ES-I3 (cell line): ENCODE data around the gene CD72.
"Not testable (repeated sequence)": the region's sequence is repeated elsewhere in the genome, so short reads cannot be mapped to it uniquely, and the experiment has no call there.

ENCODE experiments used
- H3K36me3 ChIP-seq: 2 replicates; pipeline ENCODE4 v1.6.1; 2013; ENCODE audit warnings: mild to moderate bottlenecking, low read length, control low read depth, moderate library complexity; ENCODE audit not compliant: insufficient read depth
- H3K4me1 ChIP-seq: 2 replicates; pipeline ENCODE4 v1.6.1; 2013; ENCODE audit warnings: mild to moderate bottlenecking, control low read depth, low read length; ENCODE audit not compliant: insufficient read depth
- H3K9ac ChIP-seq: 2 replicates; pipeline ENCODE4 v1.6.1; 2013; ENCODE audit warnings: low read depth, mild to moderate bottlenecking, low read length, moderate library complexity
- H3K9me3 ChIP-seq: 2 replicates; pipeline ENCODE4 v1.6.1; 2013; ENCODE audit warnings: mild to moderate bottlenecking, low read length, moderate library complexity; ENCODE audit not compliant: control insufficient read depth, insufficient read depth

The CD72 gene

DNA sequence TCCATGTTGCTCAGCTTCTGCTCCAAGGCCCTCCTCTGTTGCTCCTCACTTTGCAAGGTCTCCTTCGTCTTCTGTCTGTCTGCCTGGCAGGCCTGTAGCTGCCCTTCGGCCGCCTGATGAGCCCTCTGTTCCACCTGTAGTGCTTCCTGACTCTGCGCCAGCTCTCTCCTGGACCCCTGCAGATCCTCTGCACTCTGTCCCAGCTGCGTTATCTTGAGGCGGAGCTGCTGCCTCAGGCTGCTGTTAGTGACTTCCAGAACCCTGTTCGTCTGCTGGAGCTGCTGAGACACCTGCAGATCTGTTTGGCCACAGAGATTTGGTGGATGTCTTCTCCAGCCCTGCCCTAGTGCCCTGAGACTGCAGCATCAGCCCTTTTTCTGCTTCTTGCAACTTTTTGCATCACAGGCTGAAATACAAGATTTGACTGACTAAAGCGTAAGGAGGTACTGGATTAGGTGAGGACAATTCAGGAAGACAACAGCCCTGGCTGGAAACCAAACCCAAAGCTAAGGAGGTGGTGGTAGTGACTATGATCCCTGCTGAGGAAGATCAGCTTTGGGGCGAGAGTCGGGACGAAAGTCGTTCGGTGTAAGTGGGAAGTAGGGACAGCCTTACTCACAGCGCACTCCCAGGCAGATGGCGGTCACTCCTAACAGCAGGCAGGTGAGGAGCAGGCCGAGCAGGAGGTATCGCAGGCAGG lies 2.1 kb downstream of the CD72 start:
- H3K9ac ChIP-seq = peak overlapping the region; percentile 73
- H3K4me1 ChIP-seq = no peaks in the 10 kb centered on the region
- no peaks in the 10 kb centered on the region for H3K9me3 ChIP-seq
- no peaks in the 10 kb centered on the region for H3K36me3 ChIP-seq

DNA sequence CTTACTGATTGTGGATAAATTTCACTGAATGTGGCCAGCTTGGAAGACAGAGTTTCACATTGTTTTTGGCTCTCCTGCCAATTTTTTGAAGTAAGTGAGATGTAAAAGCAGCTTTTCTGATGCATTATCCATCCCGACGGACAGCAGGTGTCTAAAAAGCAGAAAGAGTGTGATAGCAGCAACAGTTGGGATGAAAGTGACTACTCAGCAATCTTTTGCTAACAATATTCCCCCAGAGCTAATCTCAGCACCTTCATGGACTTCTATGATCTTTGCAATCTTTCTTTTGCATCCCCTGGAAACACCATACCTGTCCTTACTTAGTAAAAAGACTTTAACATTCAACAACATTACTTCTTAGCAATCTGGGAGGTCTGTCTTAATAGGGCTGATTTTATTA lies 5.4 kb downstream of the CD72 start:
- H3K9me3 ChIP-seq = no peaks in the 10 kb centered on the region
- H3K4me1 ChIP-seq = no peaks in the 10 kb centered on the region
- H3K9ac ChIP-seq = no peak overlapping the region
- no peaks in the 10 kb centered on the region for H3K36me3 ChIP-seq

DNA sequence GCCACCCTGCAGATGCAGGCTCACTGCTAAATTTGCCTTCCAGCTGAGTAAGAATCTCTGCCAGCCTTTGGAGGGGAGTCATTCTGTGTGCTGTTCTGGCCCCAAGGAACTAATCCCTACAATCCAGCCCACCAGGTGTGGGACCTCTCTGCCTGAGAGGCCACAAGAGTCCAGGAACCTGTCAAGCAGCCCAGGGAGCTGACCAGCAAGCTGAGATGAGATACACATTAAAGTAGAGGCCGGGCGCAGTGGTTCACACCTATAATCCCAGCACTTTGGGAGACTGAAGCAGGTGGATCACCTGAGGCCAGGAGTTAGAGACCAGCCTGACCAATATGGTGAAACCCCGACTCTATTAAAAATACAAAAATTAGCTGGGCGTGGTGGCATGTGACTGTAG lies 6.1 kb downstream of the CD72 start:
- H3K9ac ChIP-seq, H3K4me1 ChIP-seq, H3K9me3 ChIP-seq, H3K36me3 ChIP-seq: not testable (repeated sequence)

DNA sequence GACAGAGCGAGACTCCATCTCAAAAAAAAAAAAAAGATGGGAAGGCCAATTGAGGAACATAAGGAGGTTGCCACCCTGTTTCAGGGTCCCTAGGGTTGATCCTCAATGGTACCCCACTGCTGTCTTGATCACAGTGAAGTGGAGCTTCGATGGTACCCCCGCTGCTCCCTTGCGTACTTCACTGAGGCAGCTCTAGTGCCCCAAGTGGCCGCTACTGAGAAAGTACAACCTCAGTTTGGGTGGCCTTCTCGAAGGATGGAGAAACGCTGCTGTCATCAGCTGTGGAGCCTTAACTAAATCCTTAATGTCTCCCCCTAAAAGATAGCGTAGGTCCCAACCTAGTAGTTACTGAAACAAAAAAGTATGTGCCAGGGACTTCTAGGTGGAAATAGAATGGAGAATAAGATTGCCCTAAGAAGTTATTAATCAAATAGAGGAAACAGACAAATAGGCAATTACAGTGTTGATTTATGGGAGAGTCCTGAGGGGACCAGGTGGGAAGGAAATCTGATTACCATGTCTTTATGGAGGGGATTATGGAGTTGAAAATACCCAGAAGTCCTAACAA lies 6.9 kb downstream of the CD72 start:
- no peaks in the 10 kb centered on the region for H3K36me3 ChIP-seq
- H3K4me1 ChIP-seq = no peaks in the 10 kb centered on the region
- no peaks in the 10 kb centered on the region for H3K9me3 ChIP-seq
- H3K9ac ChIP-seq = no peak overlapping the region

DNA sequence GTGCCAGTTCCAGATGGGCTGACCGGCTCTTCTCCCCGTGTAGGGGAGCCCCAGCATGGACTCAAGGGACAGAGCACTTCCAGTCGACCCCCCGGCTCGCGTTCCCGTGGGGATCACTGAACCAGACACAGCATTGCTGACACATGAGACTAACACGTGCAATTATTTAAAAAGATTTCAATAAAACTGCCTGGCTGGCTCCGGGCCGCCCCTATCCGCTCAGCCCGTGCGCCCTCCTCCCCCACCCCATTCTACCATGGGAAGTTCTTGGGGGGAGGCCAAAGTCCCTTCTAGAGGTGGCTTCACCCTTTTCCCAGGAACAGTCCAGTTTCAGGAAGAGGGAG lies 8.4 kb downstream of the CD72 start:
- peaks cover 2% of the 10 kb centered on the region; the same call in 1 of the 2 replicates for H3K4me1 ChIP-seq
- no peak overlapping the region for H3K9ac ChIP-seq
- H3K9me3 ChIP-seq = no peaks in the 10 kb centered on the region
- no peaks in the 10 kb centered on the region for H3K36me3 ChIP-seq

DNA sequence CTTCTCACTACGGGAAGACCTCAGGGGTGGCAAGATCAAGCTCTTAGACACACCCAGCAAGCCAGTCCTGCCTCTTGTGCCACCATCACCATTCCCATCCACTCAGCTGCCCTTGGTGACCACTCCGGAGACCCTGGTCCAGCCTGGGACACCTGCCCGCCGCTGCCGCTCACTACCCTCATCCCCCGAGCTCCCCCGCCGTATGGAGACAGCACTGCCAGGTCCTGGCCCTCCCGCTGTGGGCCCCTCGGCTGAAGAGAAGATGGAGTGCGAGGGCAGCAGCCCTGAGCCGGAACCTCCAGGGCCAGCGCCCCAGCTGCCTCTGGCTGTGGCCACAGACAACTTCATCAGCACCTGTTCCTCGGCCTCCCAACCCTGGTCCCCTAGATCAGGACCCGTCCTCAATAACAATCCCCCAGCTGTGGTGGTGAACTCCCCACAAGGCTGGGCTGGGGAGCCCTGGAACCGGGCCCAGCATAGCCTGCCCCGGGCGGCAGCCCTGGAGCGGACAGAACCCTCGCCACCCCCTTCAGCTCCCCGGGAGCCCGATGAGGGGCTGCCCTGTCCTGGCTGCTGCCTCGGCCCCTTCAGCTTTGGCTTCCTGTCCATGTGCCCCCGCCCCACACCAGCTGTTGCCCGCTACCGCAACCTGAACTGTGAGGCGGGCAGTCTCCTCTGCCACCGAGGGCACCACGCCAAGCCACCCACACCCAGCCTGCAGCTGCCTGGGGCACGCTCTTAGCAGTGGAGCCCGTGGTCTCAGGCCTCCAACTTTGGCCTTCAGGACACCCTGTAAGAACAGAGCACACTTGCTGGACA lies 9.0 kb downstream of the CD72 start:
- no peak overlapping the region for H3K9ac ChIP-seq
- H3K9me3 ChIP-seq = no peaks in the 10 kb centered on the region
- H3K36me3 ChIP-seq = no peaks in the 10 kb centered on the region
- H3K4me1 ChIP-seq = peaks cover 2% of the 10 kb centered on the region; the same call in 1 of the 2 replicates

DNA sequence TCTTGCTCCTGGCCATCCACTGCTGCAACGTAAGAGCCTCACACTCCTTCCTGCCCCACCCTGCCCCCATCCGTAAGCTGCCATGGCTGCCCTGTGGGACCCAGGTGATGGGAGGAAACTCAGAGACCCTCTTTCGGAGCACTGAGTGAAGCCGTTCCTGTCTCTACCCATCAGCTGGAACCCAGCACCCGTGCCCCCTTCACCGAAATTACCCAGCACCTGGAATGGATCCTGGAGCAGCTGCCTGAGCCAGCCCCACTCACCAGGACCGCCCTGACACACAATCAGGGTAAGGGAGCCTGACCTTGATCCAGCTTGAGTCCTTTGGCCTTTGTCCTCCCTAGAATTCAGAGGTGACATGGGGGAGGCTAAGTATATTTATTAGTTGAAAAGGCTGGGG lies 10.0 kb downstream of the CD72 start:
- no peak overlapping the region for H3K9ac ChIP-seq
- peaks cover 2% of the 10 kb centered on the region; the same call in 1 of the 2 replicates for H3K4me1 ChIP-seq
- H3K36me3 ChIP-seq = no peaks in the 10 kb centered on the region
- H3K9me3 ChIP-seq = no peaks in the 10 kb centered on the region

DNA sequence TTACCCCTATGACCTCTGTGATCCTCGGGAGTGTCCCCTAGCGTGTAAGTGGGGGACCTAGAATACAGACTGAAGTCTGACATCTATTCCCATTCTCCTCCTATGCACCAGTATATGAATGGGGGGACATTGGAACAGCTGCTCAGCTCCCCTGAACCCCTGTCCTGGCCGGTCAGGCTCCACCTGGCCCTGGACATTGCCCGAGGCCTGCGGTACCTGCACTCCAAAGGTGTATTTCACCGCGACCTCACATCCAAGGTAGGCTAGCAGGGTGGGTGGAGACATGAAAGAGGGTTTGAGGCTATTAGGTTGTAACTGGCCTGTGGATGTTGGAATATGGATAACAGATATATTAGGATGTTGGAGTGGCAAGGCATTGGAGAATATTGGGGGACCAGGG lies 11.5 kb downstream of the CD72 start:
- Histone ChIP-seq H3K4me1 (peaks cover 2% of the 10 kb centered on the region; the same call in 1 of the 2 replicates), H3K9me3 (no peaks in the 10 kb centered on the region)

DNA sequence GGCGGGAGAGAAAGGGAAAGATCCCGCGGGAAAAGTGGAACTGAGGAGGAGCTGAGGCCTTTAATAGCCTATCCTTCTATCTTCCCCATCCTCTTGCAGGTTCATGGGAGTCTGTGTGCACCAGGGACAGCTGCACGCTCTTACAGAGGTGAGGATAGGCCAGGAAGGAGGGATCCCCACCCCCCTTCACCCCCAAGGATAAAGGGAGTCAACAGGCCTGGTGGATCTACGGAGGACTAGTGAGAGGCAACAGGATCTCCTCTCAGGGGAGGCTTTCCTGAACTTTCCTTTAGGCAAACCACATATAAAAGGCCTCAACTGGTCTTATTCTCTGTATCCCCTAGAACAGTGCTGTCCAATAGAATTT lies 12.1 kb downstream of the CD72 start:
- Histone ChIP-seq H3K9me3 (no peaks in the 10 kb centered on the region), H3K4me1 (peaks cover 2% of the 10 kb centered on the region; the same call in 1 of the 2 replicates), H3K9ac (peak overlapping the region; percentile 80)

More for the DNA sequence above, 11.5 kb downstream of the CD72 start:
- no peak overlapping the region for H3K9ac ChIP-seq
- H3K36me3 ChIP-seq = no peaks in the 10 kb centered on the region; the same call in 1 of the 2 replicates

DNA sequence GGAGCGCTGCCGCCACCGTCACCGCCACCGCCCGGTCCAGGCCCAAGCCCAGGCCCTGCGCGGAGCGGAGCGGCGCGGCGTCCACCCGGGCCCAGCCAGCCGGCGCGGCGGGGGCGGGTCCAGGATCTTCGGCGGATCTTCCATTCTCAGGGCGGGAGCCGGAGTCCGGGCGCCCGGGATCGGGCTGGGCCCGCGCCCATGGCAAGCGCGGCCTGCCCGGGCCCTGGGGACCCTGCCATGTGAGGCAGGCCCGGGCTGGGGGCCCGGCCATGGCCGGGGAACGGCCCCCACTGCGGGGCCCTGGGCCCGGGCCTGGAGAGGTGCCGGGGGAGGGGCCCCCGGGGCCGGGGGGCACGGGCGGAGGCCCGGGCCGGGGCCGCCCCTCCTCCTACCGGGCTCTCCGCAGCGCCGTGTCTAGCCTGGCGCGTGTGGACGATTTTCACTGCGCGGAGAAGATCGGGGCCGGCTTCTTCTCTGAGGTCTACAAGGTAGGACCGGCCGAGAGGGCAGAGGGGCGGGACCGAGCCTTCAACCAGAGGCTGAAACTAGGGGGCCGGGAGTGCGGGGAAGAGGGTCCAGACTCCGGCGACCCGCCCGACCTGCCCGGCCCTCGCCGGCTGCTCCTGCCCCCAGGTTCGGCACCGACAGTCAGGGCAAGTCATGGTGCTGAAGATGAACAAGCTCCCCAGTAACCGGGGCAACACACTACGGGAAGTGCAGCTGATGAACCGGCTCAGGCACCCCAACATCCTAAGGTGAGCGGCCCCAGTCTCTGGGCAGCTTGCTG lies 12.7 kb downstream of the CD72 start:
- Histone ChIP-seq H3K36me3 (no peaks in the 10 kb centered on the region; the same call in 1 of the 2 replicates), H3K4me1 (peaks cover 2% of the 10 kb centered on the region; the same call in 1 of the 2 replicates), H3K9me3 (no peaks in the 10 kb centered on the region), H3K9ac (peak overlapping the region; percentile 80)

More for the DNA sequence above, 12.1 kb downstream of the CD72 start:
- H3K36me3 ChIP-seq = no peaks in the 10 kb centered on the region; the same call in 1 of the 2 replicates

DNA sequence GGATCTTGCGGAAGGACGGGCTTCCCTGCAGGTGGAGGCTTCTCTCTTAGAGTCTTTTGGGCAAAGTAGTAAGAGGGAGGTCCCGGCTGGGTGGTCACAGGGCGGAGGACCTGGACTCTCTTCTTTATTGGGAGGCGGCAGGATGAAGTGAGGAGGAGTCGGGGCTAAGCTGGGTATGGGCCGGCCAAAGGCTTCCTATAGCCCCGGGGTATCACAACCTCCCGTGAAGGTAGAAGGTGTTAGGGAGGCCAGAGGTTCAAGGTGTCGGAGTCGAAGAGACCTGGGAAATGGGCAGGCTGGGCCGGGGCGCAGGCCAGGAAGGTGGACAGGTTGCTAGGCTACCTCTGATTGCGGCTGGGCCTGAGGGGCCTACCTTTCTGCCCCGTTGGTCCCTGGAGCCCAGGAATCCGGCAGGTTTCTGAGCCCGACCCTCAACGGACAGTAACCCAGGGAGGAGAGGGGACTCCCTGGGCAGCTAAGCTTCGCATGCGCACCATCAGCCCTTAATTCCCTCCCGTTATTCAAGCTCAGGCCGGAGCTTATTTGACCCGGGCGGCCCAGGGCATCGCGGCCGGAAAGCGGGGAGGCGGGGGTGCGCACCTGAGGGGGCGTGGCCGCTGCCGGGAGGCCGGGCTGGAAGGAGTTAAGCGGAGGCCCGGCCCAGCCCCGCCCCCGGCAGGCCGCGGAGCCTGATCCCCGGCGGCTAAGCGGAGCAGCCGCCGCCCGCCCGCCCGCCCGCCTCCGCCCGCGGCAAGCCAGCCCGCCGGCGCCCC lies 13.4 kb downstream of the CD72 start, which contains the start of gene TESK1:
TESK1 (plus strand) TSS at position 685 of the 773 bp plus-strand sequence. CDS start 358 bp downstream, outside the sequence.
- H3K9me3 ChIP-seq = no peaks in the 10 kb centered on the region
- peak within 1 kb of the TSS; percentile 80 for H3K9ac ChIP-seq
- H3K4me1 ChIP-seq = peaks cover 2% of the 10 kb centered on the region; the same call in 1 of the 2 replicates
- no peaks in the 10 kb centered on the region; the same call in 1 of the 2 replicates for H3K36me3 ChIP-seq

DNA sequence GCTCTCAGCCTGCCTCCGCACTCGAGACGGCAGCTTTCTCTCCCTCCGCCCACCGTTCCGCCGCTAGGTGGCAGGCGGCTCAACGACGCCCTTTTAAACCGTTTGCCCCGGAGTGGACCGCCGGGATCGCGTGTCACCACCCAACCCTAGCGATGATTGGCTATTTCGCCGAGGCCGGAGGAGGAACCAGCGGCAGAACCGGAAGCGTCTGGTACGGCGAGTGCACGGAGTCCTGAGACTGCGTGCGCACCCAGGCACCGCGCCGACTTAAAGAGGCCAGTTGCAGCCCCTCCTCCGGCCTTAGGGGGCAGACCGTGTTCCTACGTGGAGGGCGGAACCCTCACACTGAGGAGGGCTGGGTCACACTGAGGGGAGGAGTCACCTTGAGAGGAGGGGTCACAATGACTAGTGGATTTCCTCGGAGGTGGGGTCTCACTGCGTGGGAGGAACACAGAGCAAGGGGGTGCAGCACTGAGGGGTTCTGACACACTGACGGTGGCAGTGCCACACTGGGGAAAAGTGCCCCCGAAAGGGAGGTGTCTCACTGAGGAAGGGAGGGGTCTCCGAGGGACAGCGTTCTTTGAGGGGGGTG lies 14.1 kb downstream of the CD72 start:
- peaks cover 2% of the 10 kb centered on the region; the same call in 1 of the 2 replicates for H3K4me1 ChIP-seq
- H3K9me3 ChIP-seq = no peaks in the 10 kb centered on the region
- H3K9ac ChIP-seq = peak overlapping the region; percentile 72
- H3K36me3 ChIP-seq = no peaks in the 10 kb centered on the region; the same call in 1 of the 2 replicates

DNA sequence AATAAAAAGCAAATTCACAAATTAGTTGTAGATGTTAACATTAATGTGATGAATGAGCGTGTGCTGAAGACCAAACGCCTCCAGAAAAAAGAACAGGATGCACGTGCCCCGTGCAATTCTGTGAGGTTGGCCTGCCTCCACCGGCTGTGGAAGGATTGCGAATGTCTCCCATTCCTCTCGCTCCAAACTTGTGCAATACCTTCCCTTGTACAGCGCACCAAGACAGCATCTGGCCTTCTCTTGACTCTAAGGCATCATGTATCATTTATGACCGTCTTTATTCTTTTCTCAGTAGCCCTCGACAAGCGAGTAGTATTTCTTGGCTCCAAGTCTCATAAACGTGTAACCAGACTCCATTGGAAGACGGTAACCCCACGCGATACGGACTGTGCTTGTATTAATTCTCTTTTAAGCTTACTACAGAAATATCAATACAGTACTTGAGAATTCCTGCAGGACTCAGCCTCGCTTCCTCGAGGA lies 14.7 kb downstream of the CD72 start:
- Histone ChIP-seq H3K36me3 (no peaks in the 10 kb centered on the region; the same call in 1 of the 2 replicates), H3K9ac (peak overlapping the region; percentile 72), H3K9me3 (no peaks in the 10 kb centered on the region), H3K4me1 (peaks cover 2% of the 10 kb centered on the region; the same call in 1 of the 2 replicates)
